GM10847 (cell line): ENCODE results near the gene TMEM181.

Experiments
- POLR2A ChIP-seq: IDR thresholded peaks from 2 replicates; pipeline ENCODE4 v1.6.1; 2011; ENCODE audit not compliant: insufficient read length; ENCODE audit errors: extremely low read depth

The TMEM181 gene

DNA sequence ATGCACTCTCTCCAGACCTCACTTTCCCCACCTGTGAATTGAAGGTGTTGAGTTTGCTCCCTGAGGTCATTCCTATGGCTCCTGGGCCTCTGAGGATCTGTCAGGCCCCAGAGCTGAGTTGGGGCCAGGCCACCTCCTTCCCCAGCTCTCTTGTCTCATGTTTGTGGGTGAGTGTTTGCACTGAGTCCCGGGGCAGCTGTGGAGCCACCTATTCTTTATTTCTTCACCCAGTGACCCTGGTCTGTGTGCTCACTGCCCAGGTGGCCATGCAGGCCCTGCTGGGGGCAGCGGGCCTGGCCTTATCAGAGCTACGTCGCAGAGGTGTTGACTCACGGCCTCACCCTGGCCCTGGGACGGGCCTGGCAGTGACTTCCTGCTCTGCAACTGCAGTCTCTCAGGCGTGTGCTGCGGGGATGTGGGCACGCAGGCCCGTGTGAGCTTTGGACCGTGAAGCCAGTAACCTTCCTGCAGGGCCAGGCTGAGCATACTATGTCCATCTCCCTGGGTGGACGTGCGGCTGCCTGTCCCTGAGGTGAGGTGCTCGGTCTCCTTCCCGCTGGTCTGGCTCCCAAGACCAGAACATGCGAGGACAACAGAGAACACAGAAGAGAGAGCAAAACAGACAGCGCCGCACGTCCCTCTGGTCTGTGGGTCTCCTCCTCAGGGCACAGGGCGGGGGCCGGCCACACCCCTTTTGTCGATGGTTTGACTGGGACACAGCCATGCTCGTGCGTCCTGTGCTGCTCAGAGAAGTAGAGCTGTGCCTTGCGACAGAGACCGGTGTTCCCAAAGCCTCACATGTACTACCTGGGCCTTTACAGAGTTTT lies 12.1 kb downstream of the TMEM181 start:
- no peak for TF ChIP-seq POLR2A

- TF ChIP-seq POLR2A = no peak
These were observed 13.0 kb downstream of the TMEM181 start for GRCh38 chr6:158572653-158573541.

DNA sequence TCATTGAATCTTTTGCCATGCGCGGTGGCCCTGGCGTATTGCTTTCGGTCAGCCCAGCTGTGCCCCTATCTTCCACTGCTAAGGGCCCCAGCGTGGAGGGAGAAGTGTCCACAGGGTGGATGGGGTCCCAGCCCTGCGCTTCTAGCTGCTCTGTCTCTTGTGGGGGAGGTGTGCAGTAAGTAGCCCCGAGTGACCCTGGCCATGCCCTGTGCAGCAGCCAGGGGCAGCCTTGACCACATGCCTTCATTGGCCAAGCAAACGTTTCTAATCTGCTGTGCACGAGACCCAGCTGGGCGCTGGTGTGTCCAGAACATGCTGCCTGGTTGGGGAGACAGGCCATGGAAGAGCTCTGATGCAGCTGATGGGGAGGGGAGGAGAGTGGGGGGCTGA lies 13.6 kb downstream of the TMEM181 start:
- no peak for TF ChIP-seq POLR2A

DNA sequence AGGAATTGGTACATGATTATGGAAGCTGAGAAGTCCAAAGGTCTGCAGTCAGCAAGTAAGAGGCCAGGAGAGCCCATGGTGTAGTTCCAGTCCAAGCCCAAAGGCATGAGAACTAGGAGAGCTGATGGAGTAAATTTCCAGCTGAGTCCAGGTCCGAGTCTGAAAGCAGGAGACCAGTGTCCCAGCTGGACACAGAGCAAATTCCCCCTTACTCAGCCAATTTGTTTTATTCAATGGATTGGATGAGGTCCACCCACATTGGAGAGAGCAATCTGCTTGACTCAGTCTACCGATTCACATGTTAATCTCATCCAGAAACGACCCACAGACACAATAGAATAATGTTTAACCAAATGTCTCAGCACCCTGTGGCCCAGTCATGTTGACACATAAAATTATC lies 14.9 kb downstream of the TMEM181 start:
- no peak for TF ChIP-seq POLR2A

- no peak for TF ChIP-seq POLR2A
These were observed 15.7 kb downstream of the TMEM181 start for GRCh38 chr6:158575550-158575949.

- no peak for TF ChIP-seq POLR2A
These were observed 24.4 kb downstream of the TMEM181 start for GRCh38 chr6:158584236-158584651.

DNA sequence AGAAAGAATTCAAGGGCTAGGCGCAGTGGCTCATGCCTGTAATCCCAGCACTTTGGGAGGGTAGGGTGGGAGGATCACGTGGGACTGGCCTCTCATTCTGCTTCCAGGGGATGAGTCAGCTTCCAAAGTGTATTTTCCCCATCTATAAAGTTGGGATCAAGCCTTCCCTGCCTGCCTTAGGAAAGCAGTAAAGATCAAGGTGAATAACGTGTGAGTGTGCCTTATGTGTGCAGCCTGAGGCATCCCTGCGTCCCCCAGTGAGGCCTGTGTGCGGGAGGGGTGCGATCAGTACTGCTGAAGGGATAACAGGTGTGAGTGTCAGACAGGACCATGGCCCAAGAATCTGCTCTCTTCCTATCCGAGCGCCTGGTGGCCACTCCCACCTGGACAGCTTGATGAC lies 26.8 kb downstream of the TMEM181 start:
- no peak for TF ChIP-seq POLR2A

DNA sequence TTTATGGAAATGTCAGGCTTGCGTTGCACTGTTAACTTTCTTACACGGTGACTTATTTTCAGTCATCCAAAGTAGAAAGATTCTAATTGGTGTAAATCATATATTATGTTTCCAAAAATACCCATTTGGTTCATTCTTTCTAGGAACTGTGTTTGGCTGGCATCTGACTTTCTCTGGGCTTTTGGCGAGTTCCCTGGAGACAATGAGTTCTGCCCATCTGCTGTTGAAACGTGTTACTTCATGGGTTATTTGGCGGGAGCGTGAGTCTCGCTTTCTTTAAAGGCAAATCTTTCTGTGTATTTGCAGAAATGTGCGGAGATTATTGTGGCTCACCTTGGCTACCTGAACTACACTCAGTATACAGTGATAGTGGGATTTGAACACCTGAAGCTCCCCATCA lies 29.5 kb downstream of the TMEM181 start:
- no peak for TF ChIP-seq POLR2A

- TF ChIP-seq POLR2A = no peak
These were observed 31.4 kb downstream of the TMEM181 start for GRCh38 chr6:158591134-158591809.

DNA sequence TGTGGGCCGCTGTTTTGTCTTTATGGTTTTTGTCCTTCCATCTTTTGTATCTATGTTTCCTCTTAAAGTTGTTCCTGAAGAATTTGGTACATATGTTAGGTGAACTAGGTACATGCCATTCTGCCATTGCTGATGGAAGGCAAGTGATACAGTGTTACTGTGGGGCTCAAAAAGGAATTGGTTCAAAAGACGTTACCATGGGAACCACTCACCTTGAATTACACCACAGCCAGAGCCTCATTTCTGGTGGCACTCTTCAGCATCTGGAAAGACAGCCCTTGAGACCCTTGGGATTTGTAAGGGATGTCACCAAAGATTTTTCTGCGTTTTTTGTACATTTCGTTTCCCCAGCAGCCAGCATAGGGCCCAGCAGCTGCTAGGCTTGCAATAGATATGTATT lies 31.9 kb downstream of the TMEM181 start:
- TF ChIP-seq POLR2A = no peak

- no peak for TF ChIP-seq POLR2A
These were observed 33.8 kb downstream of the TMEM181 start for GRCh38 chr6:158593670-158594069.

DNA sequence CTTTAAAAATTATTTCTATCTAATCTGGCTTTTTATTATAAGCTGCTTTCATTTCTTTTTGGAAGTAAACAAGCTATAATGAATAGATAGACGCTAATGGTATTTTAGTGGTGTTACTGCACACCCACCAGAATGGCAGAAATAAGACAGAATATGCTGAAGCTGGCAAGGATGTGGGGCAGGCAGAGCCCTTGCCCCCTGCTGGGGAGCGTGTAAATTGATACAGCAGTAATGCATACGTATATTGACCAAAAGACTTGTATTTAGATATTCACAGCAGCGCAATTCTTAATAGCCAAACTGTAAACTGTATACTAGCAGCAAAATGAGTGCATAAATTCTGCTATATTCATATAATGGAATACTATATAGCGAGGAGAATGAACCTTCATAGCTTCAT lies 35.3 kb downstream of the TMEM181 start:
- TF ChIP-seq POLR2A = no peak

DNA sequence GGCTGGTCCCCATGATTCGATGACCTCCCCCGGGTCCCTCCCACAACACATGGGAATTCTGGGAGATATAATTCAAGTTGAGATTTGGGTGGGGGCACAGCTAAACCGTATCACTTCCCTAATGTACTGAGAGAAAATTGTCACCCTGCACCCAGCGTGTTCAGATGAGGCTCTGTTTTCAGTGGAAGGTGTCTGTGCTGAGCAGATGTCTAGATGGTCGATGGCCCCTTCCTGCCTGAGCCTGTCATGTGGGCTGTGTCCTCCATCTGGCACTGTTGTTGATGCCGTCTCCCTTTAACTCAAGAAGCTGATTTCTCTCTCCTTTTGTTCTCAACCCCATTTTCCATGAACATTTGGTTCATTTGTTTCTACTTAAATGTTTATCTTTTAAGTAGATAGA lies 37.0 kb downstream of the TMEM181 start:
- no peak for TF ChIP-seq POLR2A

DNA sequence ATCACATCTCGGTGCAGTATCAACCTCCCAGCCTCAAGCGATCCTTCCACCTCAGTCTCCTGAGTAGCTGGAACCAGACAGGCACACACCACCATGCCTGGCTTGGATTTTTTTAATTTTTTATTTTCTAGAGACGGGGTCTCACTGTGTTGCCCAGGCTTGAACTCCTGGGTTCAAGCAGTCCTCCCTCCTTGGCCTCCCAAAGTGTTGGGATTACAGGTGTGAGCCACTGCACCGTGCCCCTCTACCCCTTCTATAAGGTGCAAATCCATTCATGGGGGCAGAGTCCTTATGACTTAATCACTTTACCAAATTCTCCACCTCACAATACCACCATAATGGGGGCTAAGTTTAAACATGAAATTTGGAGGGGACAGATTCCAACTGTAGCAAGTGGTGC lies 37.7 kb downstream of the TMEM181 start:
- TF ChIP-seq POLR2A = no peak

DNA sequence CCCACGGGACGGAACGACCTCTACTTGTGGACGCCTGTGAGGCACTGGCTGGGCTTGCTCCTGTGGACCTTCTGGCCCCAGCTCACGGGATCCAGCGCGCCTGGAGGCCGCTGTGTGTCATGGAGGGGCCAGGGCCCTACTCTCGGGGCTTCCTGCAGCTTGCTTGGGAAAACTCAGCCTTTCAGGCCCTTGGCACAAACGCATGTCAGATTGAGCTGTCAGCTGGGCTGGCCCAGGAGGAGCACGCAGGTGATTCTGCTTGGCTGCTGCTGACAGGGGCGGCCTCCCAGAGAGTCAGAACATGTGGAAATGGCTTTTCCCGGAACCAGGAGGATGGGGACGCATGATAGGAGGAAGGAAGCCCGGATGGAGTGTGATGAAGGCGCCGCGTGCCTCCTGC lies 39.7 kb downstream of the TMEM181 start:
- TF ChIP-seq POLR2A = no peak
